SK-N-DZ (cell line): Measurements from ENCODE around the gene CD226.

Experiments
- DNase-seq: peaks from one replicate; pipeline ENCODE4 v3.0.0-alpha.2; 2015; ENCODE audit warnings: low spot score

The CD226 gene

DNA sequence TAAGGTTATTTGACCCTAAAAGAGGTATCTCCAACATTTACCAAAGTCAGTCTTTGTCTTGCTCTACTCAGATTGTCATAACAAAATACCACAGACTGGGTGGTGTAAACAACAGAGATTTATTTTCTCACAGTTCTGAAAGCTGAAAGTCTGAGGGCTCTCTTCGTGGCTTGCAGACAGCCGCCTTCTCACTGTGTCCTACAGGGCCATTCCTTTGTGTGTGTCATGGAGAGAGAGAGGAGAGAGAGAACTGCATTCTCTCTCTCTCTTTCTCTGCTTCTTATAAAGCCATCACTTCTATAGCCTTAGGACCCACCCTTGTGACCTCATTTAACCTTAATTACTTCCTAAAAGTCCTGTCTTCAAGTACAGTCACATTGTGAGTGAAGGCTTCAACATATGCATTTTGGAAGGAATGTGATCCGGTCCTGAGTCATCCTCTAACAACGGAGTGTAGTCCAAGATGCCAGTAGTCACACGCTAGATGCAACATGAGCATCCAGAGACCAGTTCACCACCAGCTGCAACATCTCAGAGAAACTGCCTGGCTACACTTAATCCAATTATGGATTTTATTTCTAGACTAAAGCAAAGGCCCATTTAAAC, 130.2 kb downstream of the CD226 start:
- DNase-seq: no peak

DNA sequence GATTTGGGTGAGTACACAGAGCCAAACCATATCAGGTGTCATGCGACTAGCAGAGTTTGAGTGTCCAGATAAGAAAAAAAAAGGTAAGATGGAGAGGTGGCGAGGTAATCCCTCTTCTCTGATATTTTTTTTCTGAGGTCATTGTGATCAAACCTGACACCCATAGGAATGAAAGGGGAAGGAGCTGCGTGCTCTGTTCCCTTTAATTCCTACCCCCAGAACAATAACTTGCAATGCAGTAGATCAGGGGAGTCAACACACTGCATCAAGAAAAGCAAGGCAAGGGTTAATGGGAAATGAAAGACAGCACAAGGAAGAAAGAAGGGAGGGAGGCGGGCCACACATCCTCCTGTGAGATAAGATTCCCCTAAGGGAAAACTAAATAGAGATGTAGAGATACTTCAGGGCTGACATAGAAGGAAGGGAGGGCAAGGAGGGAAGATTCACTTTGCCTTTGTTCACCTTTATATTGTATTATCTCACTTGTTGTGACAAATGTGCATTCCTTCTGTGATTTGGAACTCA, 132.8 kb downstream of the CD226 start:
- peak; percentile 82 for DNase-seq

DNA sequence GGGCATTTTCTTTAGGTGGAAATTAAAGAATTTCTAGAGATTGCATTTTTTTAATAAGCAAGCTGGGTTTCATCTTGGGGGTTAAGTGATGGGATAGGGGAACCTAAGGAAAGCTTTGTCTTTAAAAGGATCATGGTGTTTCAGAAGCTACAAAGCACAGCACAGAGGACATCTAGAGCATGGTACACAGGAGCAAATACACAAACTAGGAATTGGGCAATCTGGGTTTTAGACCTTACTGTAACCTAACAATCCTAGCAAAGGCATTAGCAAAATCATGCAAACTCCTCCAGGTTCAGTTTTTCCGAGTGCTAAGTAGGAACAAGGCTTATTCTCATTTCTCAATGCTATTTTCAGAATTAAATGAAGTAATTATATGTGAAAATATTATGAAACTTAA, 134.1 kb downstream of the CD226 start:
- DNase-seq: no peak

DNA sequence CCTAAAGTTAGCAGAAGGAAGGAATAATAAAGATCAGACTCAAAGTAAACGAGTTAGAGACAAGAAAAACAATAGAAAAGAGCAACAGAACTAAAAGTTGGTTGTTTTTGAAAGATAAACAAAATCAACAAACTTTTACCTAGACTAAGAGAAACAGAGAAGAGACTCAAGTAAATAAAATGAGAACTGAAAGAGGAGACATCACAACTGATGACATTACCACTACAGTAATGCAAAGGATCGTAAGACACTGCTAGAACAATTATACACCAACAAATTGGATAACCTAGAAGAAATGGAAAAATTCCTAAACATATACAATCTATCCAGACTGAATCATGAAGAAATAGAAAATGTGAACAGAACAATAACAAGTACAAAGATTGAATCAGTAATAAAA, 139.3 kb downstream of the CD226 start:
- no peak for DNase-seq

DNA sequence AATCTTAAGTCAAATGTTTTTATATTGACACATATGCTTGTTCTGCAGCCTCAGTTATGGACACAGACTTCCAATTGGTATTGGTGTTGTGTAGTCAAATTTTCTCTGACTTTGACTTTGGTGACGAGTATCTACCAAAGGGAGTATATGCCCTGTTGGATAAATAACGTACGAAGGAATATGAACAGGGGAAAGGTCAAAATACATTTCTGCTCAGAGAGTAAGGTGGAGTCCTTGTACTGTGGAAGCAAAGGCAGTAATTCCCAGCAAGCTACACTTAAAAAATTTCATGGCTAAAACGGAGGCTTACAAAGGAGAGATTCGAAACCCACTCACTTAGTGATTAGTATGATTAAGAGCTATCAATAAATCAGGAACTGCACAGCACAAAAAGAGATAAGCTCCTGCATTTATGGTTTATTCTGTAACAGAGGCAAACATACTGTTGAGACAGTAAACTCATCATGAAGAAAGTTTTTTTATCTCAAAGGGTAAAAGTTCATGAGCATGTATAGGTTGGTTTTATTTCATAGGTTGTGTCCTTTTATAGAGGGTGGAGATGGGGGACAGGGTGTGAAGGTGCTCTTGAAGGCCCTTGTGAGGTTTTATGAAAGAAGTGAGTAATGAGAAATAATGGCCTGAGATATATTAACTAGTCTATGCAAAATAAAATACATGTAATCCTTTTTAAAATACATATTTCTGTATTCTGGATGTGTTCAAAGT, 142.7 kb downstream of the CD226 start:
- DNase-seq: no peak
